Ovary (tissue), 9 donors: Measurements from ENCODE around the gene SLC29A4. TPM values are rescaled to one million over a fixed set of nuclear protein-coding genes. Genes with fewer than 3 reads are reported as not detected.

ENCODE experiments used
- DNase-seq, 5 donors: peaks; one replicate each; pipeline ENCODE4 v3.0.0-alpha.2; 2019 to 2020
- H3K27ac ChIP-seq, 2 donors: fragments of 200-600 bp; one replicate each; pipeline versions ENCODE4 v1.5.1 to v1.8.0; 2019 to 2022
- H3K27me3 ChIP-seq: fragments of 200-600 bp; one replicate; pipeline ENCODE4 v1.8.0; 2022
- H3K36me3 ChIP-seq: fragments of 200-600 bp; sonication (generic); one replicate; pipeline ENCODE4 v1.5.1; 2019
- H3K4me1 ChIP-seq: one replicate; pipeline ENCODE4 v1.8.1; 2013; ENCODE audit warnings: mild to moderate bottlenecking, moderate library complexity; ENCODE audit not compliant: insufficient read depth
- H3K4me3 ChIP-seq: fragments of 200-600 bp; sonication (generic); one replicate; pipeline ENCODE4 v1.5.1; 2017
- H3K9me3 ChIP-seq, 2 donors: fragments of 200-600 bp in 1 of 2; sonication (generic) in 1 of 2; one replicate each; pipeline versions ENCODE4 v1.5.1 to v1.8.1; 2013 to 2019; ENCODE audit warnings: mild to moderate bottlenecking in 1 of 2, moderate library complexity in 1 of 2
- EP300 ChIP-seq: sonication (generic); formaldehyde crosslinking; IDR thresholded peaks from one replicate; pipeline ENCODE4 v1.6.1; 2017; ENCODE audit warnings: antibody characterized with exemption
- POLR2A ChIP-seq: fragments of 450-650 bp; IDR thresholded peaks from one replicate; pipeline ENCODE4 v1.6.1; 2017; ENCODE audit warnings: antibody characterized with exemption, mild to moderate bottlenecking, moderate library complexity
- WGBS, 3 donors: extraction: QIAGEN DNeasy Blood & Tissue Kit in 1 of 3; methylation state at CpG; one replicate each; pipeline versions ENCODE4 v1.1.5 to v1.1.7; 2013 to 2017; 5-methylcytosine and 5-hydroxymethylcytosine counted together
- intact Hi-C, 4 donors: fragments of 100-400 bp; cut with DNase I; formaldehyde crosslinking; loops; one replicate each; pipeline versions ENCODE4 v1.11.0 to v1.15.1; 2022 to 2023
- polyA plus RNA-seq, 2 donors: library from polyadenylated mRNA; stranded (reverse); fragments of 200-250 nt in 1 of 2; fragments of 350-450 nt in 1 of 2; fragmentation: Illumina TruSeq in 1 of 2; extraction: RNeasy Lipid Tissue Mini Kit (QIAGEN cat#74804) in 1 of 2; gene quantifications; one replicate each; pipeline ENCODE4 v1.2.3, GENCODE V29; 2013 to 2014
- total RNA-seq, 7 donors: library from RNA; depleted of rRNA in 2 of 7; stranded (reverse); fragments of >200 nt in 2 of 7; fragmentation: NEBNext Ultra II Directional in 3 of 7; extraction: Animal tissue kit (Norgen Biotek cat#: 25700) in 3 of 7; gene quantifications; one replicate each; pipeline versions ENCODE4 v1.1.0 to v1.2.4, GENCODE V29; 2016 to 2023
- TF ChIP-seq, protein P1 (sequence below), 3 donors: fragments of 450-650 bp in 2 of 3; fragments of 200-600 bp in 1 of 3; IDR thresholded peaks; one replicate each; pipeline versions ENCODE4 v1.5.1 to v1.8.0; 2016 to 2022; ENCODE audit warnings: antibody characterized with exemption in 3 of 3, mild to moderate bottlenecking in 1 of 3
- donor health status: DM: no; HTN: no; CAD: no; lungs with moderate emphysema.
- donor health status: DM: no; HTN: no; CAD: no.
- donor health status: Bipolar disorder and iron deficiency.
- donor health status: DM: yes; HTN: yes; CAD: no.
- donor health status: DM: no; HTN: no; CAD: no.
- donor health status: DM: yes; HTN: yes; CAD: no.

The SLC29A4 gene
- total and polyA plus RNA-seq, 9 donors, result 1.1 to 9.9 (median 2.2) TPM

GRCh38 chr7:5351507-5352265 lies 68.9 kb downstream of the SLC29A4 start:
- no peaks in the 10 kb centered on the region for H3K36me3 ChIP-seq
- H3K27ac ChIP-seq, result no peak overlapping the region
- H3K27me3 ChIP-seq, result no peaks in the 10 kb centered on the region
- peaks cover 6% of the 10 kb centered on the region for H3K4me1 ChIP-seq
- TF ChIP-seq, protein P1, sequence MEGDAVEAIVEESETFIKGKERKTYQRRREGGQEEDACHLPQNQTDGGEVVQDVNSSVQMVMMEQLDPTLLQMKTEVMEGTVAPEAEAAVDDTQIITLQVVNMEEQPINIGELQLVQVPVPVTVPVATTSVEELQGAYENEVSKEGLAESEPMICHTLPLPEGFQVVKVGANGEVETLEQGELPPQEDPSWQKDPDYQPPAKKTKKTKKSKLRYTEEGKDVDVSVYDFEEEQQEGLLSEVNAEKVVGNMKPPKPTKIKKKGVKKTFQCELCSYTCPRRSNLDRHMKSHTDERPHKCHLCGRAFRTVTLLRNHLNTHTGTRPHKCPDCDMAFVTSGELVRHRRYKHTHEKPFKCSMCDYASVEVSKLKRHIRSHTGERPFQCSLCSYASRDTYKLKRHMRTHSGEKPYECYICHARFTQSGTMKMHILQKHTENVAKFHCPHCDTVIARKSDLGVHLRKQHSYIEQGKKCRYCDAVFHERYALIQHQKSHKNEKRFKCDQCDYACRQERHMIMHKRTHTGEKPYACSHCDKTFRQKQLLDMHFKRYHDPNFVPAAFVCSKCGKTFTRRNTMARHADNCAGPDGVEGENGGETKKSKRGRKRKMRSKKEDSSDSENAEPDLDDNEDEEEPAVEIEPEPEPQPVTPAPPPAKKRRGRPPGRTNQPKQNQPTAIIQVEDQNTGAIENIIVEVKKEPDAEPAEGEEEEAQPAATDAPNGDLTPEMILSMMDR (IDR thresholded peaks at IDR 0.05), result no peak
- TF ChIP-seq EP300 (no peak), POLR2A (no peak)
- no peaks in the 10 kb centered on the region for H3K9me3 ChIP-seq
- WGBS, 3 donors, result 89 to 92% (median 92%) methylated on average over 35 of the region's 35 CpGs
- no peak overlapping the region for H3K4me3 ChIP-seq
- intact Hi-C loops, result loop anchor here in 2 of 4 donors (10.0 kb wide), 2 partner anchors 107 to 117 kb away; no protein-coding TSS in a partner anchor
- DNase-seq, result no peak

GRCh38 chr7:5352440-5353010 lies 69.8 kb downstream of the SLC29A4 start:
- H3K4me3 ChIP-seq, result no peak overlapping the region
- H3K27me3 ChIP-seq, result no peaks in the 10 kb centered on the region
- H3K9me3 ChIP-seq, result no peaks in the 10 kb centered on the region
- 96% methylated on average over 19 of the region's 19 CpGs for WGBS, 3 donors
- TF ChIP-seq EP300 (no peak), POLR2A (no peak)
- TF ChIP-seq, protein P1 (IDR thresholded peaks at IDR 0.05), result no peak
- DNase-seq, result no peak
- peaks cover 6% of the 10 kb centered on the region for H3K4me1 ChIP-seq
- intact Hi-C loops, result loop anchor here in 2 of 4 donors (10.0 kb wide), 2 partner anchors 108 to 118 kb away; no protein-coding TSS in a partner anchor
- no peak overlapping the region for H3K27ac ChIP-seq
- H3K36me3 ChIP-seq, result no peaks in the 10 kb centered on the region

GRCh38 chr7:5354460-5355232 lies 71.9 kb downstream of the SLC29A4 start:
- Histone ChIP-seq H3K27me3 (no peaks in the 10 kb centered on the region), H3K27ac (no peak overlapping the region), H3K4me1 (peaks cover 6% of the 10 kb centered on the region), H3K4me3 (no peak overlapping the region), H3K9me3 (no peaks in the 10 kb centered on the region), H3K36me3 (no peaks in the 10 kb centered on the region)
- TF ChIP-seq EP300 (no peak), POLR2A (no peak)
- TF ChIP-seq, protein P1 (IDR thresholded peaks at IDR 0.05), result no peak
- intact Hi-C loops, result loop anchor here in 2 of 4 donors (10.0 kb wide), 2 partner anchors 110 to 120 kb away; no protein-coding TSS in a partner anchor
- WGBS, 3 donors, result 18 to 24% (median 23%) methylated on average over 17 of the region's 17 CpGs
- peak; percentile 55 to 70 (median 64) for DNase-seq

Other genes starting within 250 kb of the SLC29A4 start
- 10 to 100 TPM in 4 of 7 donors, 1 to 10 TPM in 3; 6.7 to 12.8 (median 11.8) TPM for gene RBAK, start 237.1 kb upstream of the SLC29A4 start, total RNA-seq
- gene RBAK, start 237.1 kb upstream of the SLC29A4 start, polyA plus RNA-seq, result 1 to 10 TPM; 4.7 to 6.5 TPM
- gene WIPI2, start 92.7 kb upstream of the SLC29A4 start, total RNA-seq, result 10 to 100 TPM; 34.6 to 53.8 (median 48.6) TPM
- gene WIPI2, start 92.7 kb upstream of the SLC29A4 start, polyA plus RNA-seq, result 10 to 100 TPM; 34.6 to 65.0 TPM
- 100 to 1,000 TPM in 4 of 7 donors, 10 to 100 TPM in 3; 48.6 to 153 (median 105) TPM for gene TNRC18, start 140.9 kb downstream of the SLC29A4 start, total RNA-seq
- 10 to 100 TPM; 60.4 to 69.8 TPM for gene TNRC18, start 140.9 kb downstream of the SLC29A4 start, polyA plus RNA-seq
- 1 to 10 TPM; 2.1 to 8.8 (median 6.1) TPM for gene FBXL18, start 230.9 kb downstream of the SLC29A4 start, total RNA-seq
- 1 to 10 TPM; 1.3 to 1.9 TPM for gene FBXL18, start 230.9 kb downstream of the SLC29A4 start, polyA plus RNA-seq
- 1,000 to 10,000 TPM; 1,260 to 4,608 (median 3,127) TPM for gene ACTB, start 247.7 kb downstream of the SLC29A4 start, total RNA-seq
- gene ACTB, start 247.7 kb downstream of the SLC29A4 start, polyA plus RNA-seq, result 1,000 to 10,000 TPM; 1,910 to 5,835 TPM